CD4-positive, alpha-beta T cell treated with Interferon gamma for 1 hour (primary cell): ENCODE results near the gene CEP57L1.
"Not testable (repeated sequence)": the region's sequence is repeated elsewhere in the genome, so short reads cannot be mapped to it uniquely, and the experiment has no call there.

Experiments used
- DNase-seq: peaks from one replicate; pipeline ENCODE4 v3.0.0-alpha.2; 2020

Gene CEP57L1

DNA sequence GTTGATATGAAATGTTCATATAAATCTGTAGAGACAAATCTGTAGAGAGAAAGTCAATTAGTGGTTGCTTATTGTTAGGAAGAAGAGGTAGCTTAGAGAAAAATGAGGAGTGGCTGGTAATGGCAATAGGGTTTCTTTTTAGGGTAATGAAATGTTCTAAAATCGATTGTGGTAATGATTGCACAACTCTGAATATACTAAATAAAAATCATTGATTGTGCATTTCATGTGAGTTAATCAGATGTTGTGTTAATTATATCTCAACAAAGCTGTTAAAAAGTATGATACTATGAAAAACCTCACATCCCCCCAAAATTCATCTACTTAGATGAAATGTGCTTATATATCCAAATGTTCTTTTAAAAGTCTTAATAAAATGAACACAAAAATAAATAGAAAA, 84.2 kb downstream of the CEP57L1 start:
- DNase-seq: no peak

DNA sequence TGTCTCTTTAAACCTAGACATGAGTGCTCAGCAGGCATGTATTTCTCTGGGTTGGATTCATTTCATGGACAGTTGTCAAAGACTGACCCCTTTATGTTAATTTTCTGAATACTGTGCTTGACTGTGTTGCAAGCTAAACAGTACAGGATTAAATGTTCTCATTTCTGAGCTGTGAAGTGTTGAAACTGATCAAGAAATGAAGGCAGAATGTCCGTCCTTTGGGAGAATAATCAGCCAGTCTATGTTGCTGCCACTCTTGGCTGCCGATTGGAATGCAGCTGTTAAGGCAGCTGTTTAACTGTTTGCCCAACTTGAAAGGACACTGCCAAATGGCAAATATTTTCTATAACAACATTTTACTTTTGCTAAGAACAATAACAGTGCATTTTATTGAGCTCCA, 87.3 kb downstream of the CEP57L1 start:
- DNase-seq: no peak

DNA sequence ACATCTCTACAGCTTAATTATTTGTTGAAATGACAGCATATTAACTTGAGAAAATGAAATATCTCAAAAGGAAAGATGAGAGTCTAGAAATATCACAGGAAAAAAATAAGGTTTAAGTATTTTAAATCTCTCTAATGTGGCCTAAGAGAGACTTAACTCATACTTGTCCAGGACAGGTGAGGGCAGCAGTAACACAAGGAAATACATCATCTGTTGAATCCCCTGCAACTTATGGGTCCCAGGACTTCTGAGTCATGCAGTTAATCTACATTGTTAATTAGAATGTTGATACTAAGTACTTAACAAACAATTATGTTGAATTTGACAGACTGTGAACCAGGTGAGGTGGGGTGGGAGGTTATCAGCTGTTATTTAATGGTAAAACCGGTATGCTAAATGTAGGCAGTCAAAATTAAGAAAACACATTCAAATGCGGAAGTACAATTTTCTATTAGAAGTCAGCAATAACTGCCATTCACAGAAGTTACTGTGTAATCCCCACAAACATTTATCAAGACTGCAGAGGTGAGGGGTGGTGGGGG, 87.9 kb downstream of the CEP57L1 start:
- DNase-seq: no peak

DNA sequence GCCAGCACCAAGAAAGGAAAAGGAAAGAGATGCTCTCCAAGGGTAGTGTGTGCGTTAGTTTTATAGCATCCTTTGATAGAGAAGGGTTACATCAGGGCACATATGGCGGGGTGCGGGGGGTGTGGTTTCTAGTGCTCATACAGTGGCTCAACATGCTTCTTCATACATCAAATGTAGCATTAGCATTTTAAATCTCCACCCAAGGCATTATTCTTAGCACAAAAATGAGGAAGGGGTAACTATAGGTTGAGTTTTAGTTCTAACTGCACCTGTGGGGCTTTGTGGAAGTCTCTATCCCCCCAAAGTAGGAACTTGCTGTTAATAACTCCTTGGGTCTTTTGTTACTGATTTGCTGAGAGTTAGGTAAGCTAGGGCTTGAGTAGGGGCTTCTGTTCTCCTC, 89.3 kb downstream of the CEP57L1 start:
- no peak for DNase-seq

DNA sequence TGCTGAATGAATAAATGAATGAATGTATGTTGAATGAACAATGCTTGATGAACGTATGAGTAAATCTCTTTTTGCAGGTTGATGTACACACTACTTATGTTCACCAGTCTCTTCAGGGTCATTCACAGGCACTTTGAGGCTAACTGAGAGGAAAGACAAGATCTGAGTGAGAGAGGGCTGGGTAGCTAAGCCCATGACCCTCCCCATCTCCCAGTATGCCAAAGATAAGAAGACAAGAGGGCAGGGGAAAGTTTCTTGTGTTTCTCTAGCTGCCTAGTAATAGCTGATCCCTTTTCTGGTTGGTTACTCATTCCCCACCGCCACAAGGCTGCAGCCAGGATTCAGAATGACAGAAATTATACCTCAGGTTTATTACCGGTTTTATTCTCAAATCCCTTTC, 90.7 kb downstream of the CEP57L1 start:
- DNase-seq: no peak

DNA sequence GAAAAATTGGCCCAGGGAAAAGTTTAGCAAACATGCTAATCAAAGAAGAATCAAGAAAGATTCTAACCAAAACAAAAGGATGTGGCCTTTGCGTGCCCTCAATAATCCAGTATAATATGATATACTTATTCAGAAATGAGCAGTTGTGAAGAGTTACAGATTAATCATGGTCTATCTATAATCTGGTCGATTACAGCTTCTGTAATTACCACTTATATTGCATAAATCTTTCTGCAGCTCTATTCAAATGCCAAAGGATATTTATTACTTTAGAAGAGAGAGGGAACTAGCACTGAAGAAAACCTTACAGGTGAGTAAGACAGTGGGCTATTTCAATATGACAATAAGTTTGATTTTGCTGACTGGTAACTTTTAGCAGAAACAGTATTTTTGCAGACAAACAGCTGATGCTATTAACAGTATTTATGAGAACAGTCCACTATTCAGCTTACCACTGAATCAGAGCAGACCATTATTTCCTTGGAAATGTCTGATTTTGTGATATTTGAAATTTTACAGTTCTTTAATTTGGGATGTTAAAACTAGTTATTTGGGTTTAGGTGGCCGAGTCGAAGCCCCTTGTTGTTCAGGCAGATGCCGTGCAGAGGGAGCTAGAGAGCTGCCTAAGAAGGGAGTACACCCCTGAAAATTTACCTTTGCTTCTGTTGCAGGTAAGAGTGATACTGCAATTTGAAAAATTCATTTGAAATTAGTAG, 92.2 kb downstream of the CEP57L1 start:
- DNase-seq: peak; percentile 44

DNA sequence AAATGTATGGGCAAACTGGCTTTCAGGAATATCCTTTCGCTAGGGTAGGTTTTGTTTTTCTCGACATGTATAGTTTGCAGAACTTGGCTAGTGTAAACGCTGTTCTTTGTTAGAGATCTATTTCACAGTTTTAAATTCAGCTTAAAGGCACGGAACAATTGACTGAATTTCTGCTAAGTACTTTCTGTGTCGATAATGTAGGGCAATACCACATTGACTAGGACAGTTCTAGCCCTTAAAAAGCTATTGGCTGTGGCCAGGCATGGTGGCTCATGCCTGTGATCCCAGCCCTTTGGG, 92.8 kb downstream of the CEP57L1 start:
- no peak for DNase-seq

DNA sequence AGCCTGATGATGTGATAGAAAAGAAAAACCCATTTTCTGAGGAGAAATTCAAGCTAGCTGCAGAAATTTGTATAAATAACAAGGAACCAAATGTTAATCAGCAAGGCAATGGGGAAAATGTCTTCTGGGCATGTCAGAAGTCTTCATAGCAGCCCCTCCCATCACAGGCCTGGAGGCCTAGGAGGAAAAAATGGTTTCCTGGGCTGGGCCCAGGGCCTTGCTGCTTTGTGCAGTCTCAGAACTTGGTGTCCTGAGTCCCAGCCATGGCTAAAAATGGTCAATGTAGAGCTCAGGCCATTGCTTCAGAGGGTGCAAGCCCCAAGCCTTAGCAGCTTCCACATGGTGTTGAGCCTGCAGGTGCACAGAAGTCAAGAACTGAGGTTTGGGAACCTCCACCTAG, 96.1 kb downstream of the CEP57L1 start:
- not testable (repeated sequence) for DNase-seq

DNA sequence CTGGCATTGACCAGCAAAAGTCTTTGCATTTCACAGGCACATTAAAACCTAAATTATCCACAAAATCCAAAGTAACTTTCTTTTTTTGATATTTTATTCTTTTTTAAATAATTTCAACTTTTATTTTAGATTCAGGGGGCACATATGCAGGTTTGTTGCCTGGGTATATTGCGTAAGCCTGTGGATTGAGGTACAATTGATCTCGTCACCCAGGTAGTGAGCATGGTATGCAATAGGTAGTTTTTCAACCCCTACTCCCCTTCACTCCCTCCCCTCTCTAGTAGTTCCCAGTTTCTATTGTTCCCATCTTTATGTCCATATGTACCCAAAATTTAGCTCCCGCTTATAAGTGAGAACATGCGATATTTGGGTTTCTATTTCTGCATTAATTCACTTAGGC, 97.6 kb downstream of the CEP57L1 start:
- DNase-seq: no peak

DNA sequence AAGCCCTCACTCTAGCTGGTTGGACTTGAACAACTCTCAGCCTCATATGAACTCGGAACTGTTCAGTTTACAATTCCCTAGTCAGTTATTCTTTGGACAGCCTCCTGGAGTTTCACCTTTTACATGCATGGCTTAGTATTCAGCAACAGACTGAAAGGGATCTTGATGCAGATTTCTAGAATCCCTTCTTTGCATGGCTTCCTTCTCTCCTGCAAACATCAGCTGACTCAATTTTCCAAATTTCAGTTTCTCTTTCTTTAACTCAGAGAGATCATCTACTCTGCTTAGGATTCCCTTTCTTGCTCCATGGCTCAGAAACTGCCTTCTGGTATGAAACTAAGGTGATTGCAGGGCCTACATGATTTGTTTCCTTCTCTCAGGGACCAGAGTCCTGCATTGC, 99.6 kb downstream of the CEP57L1 start:
- DNase-seq: no peak

DNA sequence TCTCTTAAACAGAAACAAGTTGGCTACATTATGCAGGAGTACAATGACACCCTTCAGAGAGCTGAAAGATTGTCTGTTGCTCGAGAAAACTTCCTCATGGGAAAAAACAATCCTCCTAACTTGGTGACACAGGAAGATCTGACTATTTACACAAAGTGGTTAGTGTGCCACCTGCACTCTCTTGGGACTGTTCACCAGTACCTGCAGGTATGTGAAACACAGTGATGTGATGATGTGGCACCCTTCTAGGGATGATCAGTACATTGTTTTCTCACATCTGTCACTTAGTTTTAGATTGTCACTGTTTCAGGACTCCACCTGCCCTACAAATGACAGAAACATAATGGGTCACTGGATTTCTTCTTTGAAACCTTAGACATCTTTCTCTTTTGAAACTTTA, 101.8 kb downstream of the CEP57L1 start:
- no peak for DNase-seq

DNA sequence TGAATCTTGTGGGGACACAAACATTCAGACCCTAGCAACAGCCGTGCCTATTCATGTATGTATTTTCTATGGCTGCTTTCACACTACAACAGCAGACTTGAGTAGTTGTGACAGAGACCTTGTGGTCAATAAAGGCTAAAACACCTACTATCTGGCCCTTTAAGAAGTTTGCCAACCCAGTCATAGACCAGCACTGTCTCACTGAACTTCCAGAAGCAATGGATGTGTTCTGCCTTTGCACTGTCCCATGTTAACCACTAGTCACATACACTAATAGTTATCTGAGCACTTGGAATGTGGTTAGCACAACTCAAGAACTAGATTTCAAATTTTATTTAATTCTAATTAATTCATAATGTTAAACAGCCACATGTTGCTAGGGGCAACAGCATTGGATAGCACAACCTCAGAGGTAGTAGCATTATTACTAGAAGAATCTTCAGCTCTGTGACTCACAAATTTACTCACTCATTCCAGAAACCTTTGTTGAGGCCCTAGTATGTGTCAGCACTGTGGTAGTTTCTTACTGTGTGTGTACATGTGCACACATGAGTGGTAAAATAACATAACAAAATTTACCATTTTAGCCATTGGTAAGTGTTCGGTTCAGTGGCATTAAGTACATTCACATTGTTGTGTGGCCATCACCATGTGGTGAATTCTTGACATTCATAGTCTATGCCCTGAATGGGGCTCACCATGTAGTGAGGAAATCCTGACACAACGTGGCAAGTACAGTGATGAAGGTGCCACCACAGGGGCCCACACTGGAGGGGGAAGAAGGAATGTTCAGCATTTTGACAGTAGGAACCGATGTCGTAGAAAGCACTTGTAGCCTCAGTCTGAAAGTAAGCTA, 107.3 kb downstream of the CEP57L1 start:
- DNase-seq: no peak

DNA sequence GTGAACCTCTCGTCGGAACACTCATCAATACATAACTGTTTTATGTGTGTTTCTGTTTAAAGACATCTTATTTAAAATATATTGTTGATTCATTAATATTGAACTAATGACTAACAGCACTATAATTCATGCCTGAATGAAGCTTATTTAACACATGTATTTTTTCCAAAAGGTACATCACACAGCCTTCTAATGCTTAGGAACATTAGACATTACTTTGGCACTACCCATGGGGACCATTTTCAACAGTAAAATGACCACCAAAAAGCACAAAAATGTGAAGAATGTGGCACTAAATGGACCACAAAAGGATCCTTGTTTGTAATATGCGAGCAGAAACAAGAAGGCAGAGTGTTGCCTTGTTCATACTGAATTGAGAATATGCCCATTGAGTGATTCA, 109.2 kb downstream of the CEP57L1 start:
- no peak for DNase-seq

DNA sequence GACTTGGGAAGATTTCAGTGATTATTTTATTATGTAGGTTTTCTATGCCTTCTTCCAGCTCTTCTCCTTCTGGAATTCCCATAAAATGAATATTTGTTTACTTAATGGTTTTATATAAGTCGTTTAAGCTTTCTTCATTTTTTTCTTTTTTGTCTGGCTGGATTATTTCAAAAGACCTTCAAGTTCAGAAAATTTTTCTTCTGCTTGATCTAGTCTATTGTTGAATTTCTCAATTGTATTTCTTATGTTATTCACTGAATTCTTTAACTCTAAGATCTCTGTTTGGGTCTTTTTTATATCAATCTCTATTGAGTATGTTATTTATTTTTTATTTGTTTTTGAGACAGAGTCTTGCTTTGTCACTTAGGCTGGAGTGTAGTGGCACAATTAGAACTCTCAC, 117.4 kb downstream of the CEP57L1 start:
- DNase-seq: no peak
